ENCODE measurements around the gene PLCL2. TPM values are rescaled to one million over a fixed set of nuclear protein-coding genes. Genes with fewer than 3 reads are reported as not detected.
"Not testable (repeated sequence)": the region's sequence is repeated elsewhere in the genome, so short reads cannot be mapped to it uniquely, and the experiment has no call there.

PLCL2 gene
- total and polyA plus RNA-seq, 11 donors: 10.4 to 80.9 (median 53.0) TPM

GRCh38 chr3:16978921-16979271 lies 94.1 kb downstream of the PLCL2 start:
- no peak overlapping the region for H3K4me3 ChIP-seq
- H3K36me3 ChIP-seq: no peaks in the 10 kb centered on the region
- DNase-seq: no peak
- WGBS, 4 donors: 57 to 83% (median 66%) methylated on average over 3 of the region's 3 CpGs
- no peaks in the 10 kb centered on the region for H3K27me3 ChIP-seq
- peak overlapping the region in 1 of 12 donors; percentile 39 for H3K27ac ChIP-seq
- intact Hi-C loops (cut with DNase I): no loop called here
- TF ChIP-seq, protein P1, sequence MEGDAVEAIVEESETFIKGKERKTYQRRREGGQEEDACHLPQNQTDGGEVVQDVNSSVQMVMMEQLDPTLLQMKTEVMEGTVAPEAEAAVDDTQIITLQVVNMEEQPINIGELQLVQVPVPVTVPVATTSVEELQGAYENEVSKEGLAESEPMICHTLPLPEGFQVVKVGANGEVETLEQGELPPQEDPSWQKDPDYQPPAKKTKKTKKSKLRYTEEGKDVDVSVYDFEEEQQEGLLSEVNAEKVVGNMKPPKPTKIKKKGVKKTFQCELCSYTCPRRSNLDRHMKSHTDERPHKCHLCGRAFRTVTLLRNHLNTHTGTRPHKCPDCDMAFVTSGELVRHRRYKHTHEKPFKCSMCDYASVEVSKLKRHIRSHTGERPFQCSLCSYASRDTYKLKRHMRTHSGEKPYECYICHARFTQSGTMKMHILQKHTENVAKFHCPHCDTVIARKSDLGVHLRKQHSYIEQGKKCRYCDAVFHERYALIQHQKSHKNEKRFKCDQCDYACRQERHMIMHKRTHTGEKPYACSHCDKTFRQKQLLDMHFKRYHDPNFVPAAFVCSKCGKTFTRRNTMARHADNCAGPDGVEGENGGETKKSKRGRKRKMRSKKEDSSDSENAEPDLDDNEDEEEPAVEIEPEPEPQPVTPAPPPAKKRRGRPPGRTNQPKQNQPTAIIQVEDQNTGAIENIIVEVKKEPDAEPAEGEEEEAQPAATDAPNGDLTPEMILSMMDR (IDR thresholded peaks at IDR 0.05): no peak
- TF ChIP-seq POLR2A (IDR thresholded peaks at IDR 0.05): no peak
- H3K9me3 ChIP-seq: no peaks in the 10 kb centered on the region
- no peak for ATAC-seq
- H3K4me1 ChIP-seq: peaks cover 0 to 45% (median 8%) of the 10 kb centered on the region in 12 donors

- intact Hi-C loops (cut with DNase I); H3K4me3 ChIP-seq; H3K36me3 ChIP-seq; DNase-seq; H3K27me3 ChIP-seq; H3K9me3 ChIP-seq; H3K27ac ChIP-seq; ATAC-seq: not testable (repeated sequence)
- H3K4me1 ChIP-seq: peaks cover 0 to 42% (median 6%) of the 10 kb centered on the region in 12 donors
- WGBS, 4 donors: 94 to 99% (median 95%) methylated on average over 9 to 36 of the region's 43 CpGs
These were observed 95.2 kb downstream of the PLCL2 start for GRCh38 chr3:16979769-16980515.

DNA sequence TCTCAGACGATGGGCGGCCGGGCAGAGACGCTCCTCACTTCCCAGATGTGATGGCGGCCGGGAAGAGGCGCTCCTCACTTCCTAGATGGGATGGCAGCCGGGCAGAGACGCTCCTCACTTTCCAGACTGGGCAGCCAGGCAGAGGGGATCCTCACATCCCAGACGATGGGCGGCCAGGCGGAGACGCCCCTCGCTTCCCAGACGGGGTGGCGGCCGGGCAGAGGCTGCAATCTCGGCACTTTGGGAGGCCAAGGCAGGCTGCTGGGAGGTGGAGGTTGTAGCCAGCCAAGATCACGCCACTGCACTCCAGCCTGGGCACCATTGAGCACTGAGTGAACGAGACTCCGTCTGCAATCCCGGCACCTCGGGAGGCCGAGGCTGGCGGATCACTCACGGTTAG lies 95.8 kb downstream of the PLCL2 start:
- WGBS, 4 donors: 95 to 98% (median 97%) methylated on average over 11 to 17 of the region's 26 CpGs; no CpG with 5 or more reads in 1 of the 4 donors

GRCh38 chr3:16982460-16982859 lies 97.7 kb downstream of the PLCL2 start:
- no peaks in the 10 kb centered on the region for H3K36me3 ChIP-seq
- peak overlapping the region in 1 of 12 donors; percentile 12 for H3K27ac ChIP-seq
- H3K27me3 ChIP-seq: no peaks in the 10 kb centered on the region
- no peak for DNase-seq
- no peak overlapping the region for H3K4me3 ChIP-seq
- WGBS, 4 donors: 57 to 62% (median 58%) methylated on average over 6 of the region's 6 CpGs
- H3K9me3 ChIP-seq: no peaks in the 10 kb centered on the region
- ATAC-seq: peak in 2 of 4 donors; percentile 28 to 79
- no peak for TF ChIP-seq POLR2A (IDR thresholded peaks at IDR 0.05)
- TF ChIP-seq, protein P1 (IDR thresholded peaks at IDR 0.05): no peak
- intact Hi-C loops (cut with DNase I): no loop called here
- H3K4me1 ChIP-seq: peaks cover 0 to 40% (median 6%) of the 10 kb centered on the region in 12 donors

More for the DNA sequence above, 95.8 kb downstream of the PLCL2 start:
- H3K27ac ChIP-seq; H3K27me3 ChIP-seq; H3K4me3 ChIP-seq; ATAC-seq; DNase-seq; H3K9me3 ChIP-seq; H3K36me3 ChIP-seq; intact Hi-C loops (cut with DNase I): not testable (repeated sequence)
- H3K4me1 ChIP-seq: peaks cover 0 to 42% (median 6%) of the 10 kb centered on the region in 12 donors

DNA sequence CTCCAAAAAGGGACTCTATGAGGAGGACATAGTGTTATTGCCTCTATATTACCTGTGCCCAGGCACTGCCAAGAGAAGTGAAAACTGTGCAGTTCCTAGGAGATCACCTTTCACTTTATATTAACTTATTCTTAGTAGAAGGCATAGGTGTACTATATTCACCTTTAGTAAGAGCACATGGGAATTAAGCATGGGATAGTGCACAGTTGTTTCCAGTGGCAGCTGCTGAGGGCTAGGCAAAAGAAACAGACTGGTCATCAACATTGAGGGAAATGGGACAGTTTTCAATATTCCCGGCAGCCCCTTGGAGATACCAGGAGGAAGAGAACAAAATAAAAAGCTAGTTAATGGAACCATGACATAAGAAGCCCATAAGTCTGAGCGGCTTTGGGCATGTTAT lies 100.9 kb downstream of the PLCL2 start:
- H3K27me3 ChIP-seq: no peaks in the 10 kb centered on the region
- no peak overlapping the region for H3K4me3 ChIP-seq
- ATAC-seq (peak in 2 of 4 donors; percentile 15 to 16), DNase-seq (no peak)
- H3K27ac ChIP-seq: no peak overlapping the region
- no peaks in the 10 kb centered on the region for H3K36me3 ChIP-seq
- 91 to 98% (median 97%) methylated on average over 2 of the region's 2 CpGs for WGBS, 4 donors
- intact Hi-C loops (cut with DNase I): no loop called here
- peaks cover 0 to 48% (median 7%) of the 10 kb centered on the region in 12 donors for H3K4me1 ChIP-seq
- TF ChIP-seq, protein P1 (IDR thresholded peaks at IDR 0.05): no peak
- H3K9me3 ChIP-seq: no peaks in the 10 kb centered on the region
